ENCODE results near the gene CSK. TPM values are rescaled to one million over a fixed set of nuclear protein-coding genes. Genes with fewer than 3 reads are reported as not detected.

Gene CSK
- polyA plus RNA-seq, 4 donors: 45.4 to 51.3 (median 46.4) TPM

GRCh38 chr15:74799856-74800558, 18.1 kb downstream of the CSK start:
- DNase-seq (ENCODE audit: low read depth in 4 of 4, low spot score in 2 of 4): no peak

GRCh38 chr15:74800559-74801094, 18.7 kb downstream of the CSK start:
- DNase-seq (ENCODE audit: low read depth in 4 of 4, low spot score in 2 of 4): no peak

GRCh38 chr15:74801311-74801997, 19.6 kb downstream of the CSK start:
- DNase-seq (ENCODE audit: low read depth in 4 of 4, low spot score in 2 of 4): no peak

- no peak for DNase-seq (ENCODE audit: low read depth in 4 of 4, low spot score in 2 of 4)
Observed at GRCh38 chr15:74802290-74802689, 20.4 kb downstream of the CSK start.

- DNase-seq (ENCODE audit: low read depth in 4 of 4, low spot score in 2 of 4): no peak
Observed at GRCh38 chr15:74802862-74803447, 21.1 kb downstream of the CSK start.

- DNase-seq (ENCODE audit: low read depth in 4 of 4, low spot score in 2 of 4): no peak
Observed at GRCh38 chr15:74804935-74805334, 23.1 kb downstream of the CSK start.

GRCh38 chr15:74807282-74807681, 25.4 kb downstream of the CSK start:
- DNase-seq (ENCODE audit: low read depth in 4 of 4, low spot score in 2 of 4): no peak

GRCh38 chr15:74808078-74808839, 26.4 kb downstream of the CSK start:
- no peak for DNase-seq (ENCODE audit: low read depth in 4 of 4, low spot score in 2 of 4)

- no peak for DNase-seq (ENCODE audit: low read depth in 4 of 4, low spot score in 2 of 4)
Observed at GRCh38 chr15:74808840-74809229, 27.0 kb downstream of the CSK start.

GRCh38 chr15:74809242-74809641, 27.4 kb downstream of the CSK start:
- DNase-seq (ENCODE audit: low read depth in 4 of 4, low spot score in 2 of 4): no peak

- no peak for DNase-seq (ENCODE audit: low read depth in 4 of 4, low spot score in 2 of 4)
Observed at GRCh38 chr15:74809956-74810355, 28.1 kb downstream of the CSK start.

- no peak for DNase-seq (ENCODE audit: low read depth in 4 of 4, low spot score in 2 of 4)
Observed at GRCh38 chr15:74812533-74812932, 30.7 kb downstream of the CSK start, which contains the start of gene LMAN1L. Gene LMAN1L, plus strand, starts transcription at chr15:74812835. Its CDS starts 20 bp downstream, at chr15:74812855.

GRCh38 chr15:74815121-74815934, 33.4 kb downstream of the CSK start:
- no peak for DNase-seq (ENCODE audit: low read depth in 4 of 4, low spot score in 2 of 4)

- no peak for DNase-seq (ENCODE audit: low read depth in 4 of 4, low spot score in 2 of 4)
Observed at GRCh38 chr15:74815961-74816360, 34.1 kb downstream of the CSK start.

GRCh38 chr15:74816624-74817369, 34.9 kb downstream of the CSK start:
- no peak for DNase-seq (ENCODE audit: low read depth in 4 of 4, low spot score in 2 of 4)

GRCh38 chr15:74817370-74817737, 35.5 kb downstream of the CSK start:
- DNase-seq (ENCODE audit: low read depth in 4 of 4, low spot score in 2 of 4): no peak

GRCh38 chr15:74820056-74820455, 38.2 kb downstream of the CSK start:
- no peak for DNase-seq (ENCODE audit: low read depth in 4 of 4, low spot score in 2 of 4)

GRCh38 chr15:74821091-74821789, 39.4 kb downstream of the CSK start:
- DNase-seq (ENCODE audit: low read depth in 4 of 4, low spot score in 2 of 4): no peak

- DNase-seq (ENCODE audit: low read depth in 4 of 4, low spot score in 2 of 4): no peak
Observed at GRCh38 chr15:74821790-74822158, 39.9 kb downstream of the CSK start.

All from left renal cortex interstitium (tissue), 4 donors.